ENCODE results near the gene NOTCH2. TPM values are rescaled to one million over a fixed set of nuclear protein-coding genes. Genes with fewer than 3 reads are reported as not detected.
"Not testable (repeated sequence)": the region's sequence is repeated elsewhere in the genome, so short reads cannot be mapped to it uniquely, and the experiment has no call there.

Gene NOTCH2
- total RNA-seq, 1 donor, result 119 TPM

GRCh38 chr1:120069920-120070214, 405 bp upstream of the NOTCH2 start:
- DNase-seq (ENCODE audit: low read depth in 2 of 3, low spot score in 2 of 3), result not testable (repeated sequence)

DNA sequence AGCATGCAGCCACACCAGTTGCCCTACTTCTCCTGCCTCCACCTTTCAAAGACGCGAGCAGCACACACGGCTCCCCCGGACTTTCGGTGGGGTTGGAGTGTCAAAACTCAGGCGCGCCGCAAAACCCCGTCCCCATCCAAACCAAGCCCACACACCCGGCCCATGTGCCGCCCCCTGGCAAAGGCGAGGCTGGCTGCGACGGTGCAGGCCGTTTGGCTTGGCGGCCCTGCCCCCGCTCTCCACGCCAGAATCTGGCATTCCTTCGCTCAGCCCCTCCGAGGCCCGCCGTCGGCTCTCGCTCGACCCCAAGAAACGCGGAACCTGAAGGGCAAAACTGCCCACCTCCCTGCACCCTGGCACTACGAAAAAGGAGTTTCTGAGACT, 787 bp downstream of the NOTCH2 start:
- not testable (repeated sequence) for DNase-seq (ENCODE audit: low read depth in 2 of 3, low spot score in 2 of 3)

GRCh38 chr1:120048208-120048607, 21.3 kb downstream of the NOTCH2 start:
- not testable (repeated sequence) for DNase-seq (ENCODE audit: low read depth in 2 of 3, low spot score in 2 of 3)

- DNase-seq (ENCODE audit: low read depth in 2 of 3, low spot score in 2 of 3), result not testable (repeated sequence)
Measured at GRCh38 chr1:120041771-120042170, 27.7 kb downstream of the NOTCH2 start.

- not testable (repeated sequence) for DNase-seq (ENCODE audit: low read depth in 2 of 3, low spot score in 2 of 3)
Measured at GRCh38 chr1:120032253-120032652, 37.2 kb downstream of the NOTCH2 start.

DNA sequence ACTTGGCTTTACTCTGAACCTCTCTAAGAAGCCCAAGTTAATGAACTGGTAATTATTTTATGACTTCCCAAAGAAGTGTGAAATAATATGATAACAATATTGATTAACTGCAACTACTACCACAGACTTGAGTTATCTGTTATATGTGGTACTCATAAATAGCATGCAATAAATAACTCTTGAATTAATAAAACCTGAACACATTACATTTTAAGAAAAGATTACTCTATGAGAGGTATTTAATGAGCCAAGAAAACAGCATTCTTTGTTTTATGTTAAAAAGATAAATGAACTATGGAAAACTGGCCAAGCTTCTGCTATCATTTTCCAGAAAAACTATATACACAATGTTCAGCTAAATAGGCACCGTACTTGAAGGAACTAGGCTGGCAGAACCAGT, 45.7 kb downstream of the NOTCH2 start:
- DNase-seq (ENCODE audit: low read depth in 2 of 3, low spot score in 2 of 3), result not testable (repeated sequence)

- DNase-seq (ENCODE audit: low read depth in 2 of 3, low spot score in 2 of 3), result not testable (repeated sequence)
Measured at GRCh38 chr1:120014978-120015377, 54.5 kb downstream of the NOTCH2 start.

DNA sequence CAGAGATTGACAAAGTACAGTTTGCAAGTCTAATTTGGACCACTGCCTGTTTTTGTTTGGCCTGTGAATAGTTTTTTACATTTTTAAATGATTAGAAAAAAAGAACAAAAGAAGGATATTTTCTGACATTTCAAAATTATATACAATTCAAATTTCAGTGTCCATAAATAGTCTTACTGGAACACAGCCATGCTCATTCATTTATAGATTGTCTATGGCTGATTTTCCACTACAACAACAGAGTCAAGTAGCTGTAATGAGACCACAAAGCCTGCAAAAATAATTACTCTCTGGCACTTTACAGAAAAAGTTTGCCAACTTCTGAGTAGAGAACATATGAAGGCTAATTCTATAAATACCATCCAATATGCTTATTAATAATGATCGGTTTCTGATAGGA, 61.1 kb downstream of the NOTCH2 start:
- not testable (repeated sequence) for DNase-seq (ENCODE audit: low read depth in 2 of 3, low spot score in 2 of 3)

- DNase-seq (ENCODE audit: low read depth in 2 of 3, low spot score in 2 of 3), result not testable (repeated sequence)
Measured at GRCh38 chr1:120007850-120008249, 61.6 kb downstream of the NOTCH2 start.

GRCh38 chr1:120001035-120001434, 68.4 kb downstream of the NOTCH2 start:
- DNase-seq (ENCODE audit: low read depth in 2 of 3, low spot score in 2 of 3), result not testable (repeated sequence)

DNA sequence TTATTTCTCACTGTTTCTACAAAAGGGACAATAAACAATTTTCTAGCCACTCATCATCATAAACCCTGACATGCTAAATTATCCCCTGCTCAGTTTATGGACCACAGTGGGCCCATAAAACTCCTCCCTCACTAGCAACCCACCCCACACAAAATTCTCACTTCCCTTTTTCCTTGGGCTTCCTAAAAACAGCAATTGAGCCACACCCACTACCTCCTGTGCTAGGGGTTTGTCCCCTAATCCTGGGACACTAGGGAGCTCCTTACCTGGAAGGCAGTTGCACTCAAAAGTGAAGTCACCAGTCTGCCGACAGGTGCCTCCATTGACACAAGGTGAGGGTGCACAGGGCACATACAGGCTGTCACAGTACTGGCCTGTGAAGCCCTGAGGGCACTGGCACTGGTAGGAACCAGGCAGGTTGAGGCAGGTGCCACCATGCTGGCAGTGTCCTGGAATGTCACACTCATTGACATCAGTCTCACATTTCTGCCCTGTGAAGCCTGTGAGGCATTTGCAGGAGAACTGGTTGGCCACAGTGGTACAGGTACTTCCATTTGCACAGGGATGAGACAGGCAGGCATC, 72.6 kb downstream of the NOTCH2 start:
- DNase-seq (ENCODE audit: low read depth in 2 of 3, low spot score in 2 of 3), result not testable (repeated sequence)

- DNase-seq (ENCODE audit: low read depth in 2 of 3, low spot score in 2 of 3), result not testable (repeated sequence)
Measured at GRCh38 chr1:119995975-119996374, 73.5 kb downstream of the NOTCH2 start.

DNA sequence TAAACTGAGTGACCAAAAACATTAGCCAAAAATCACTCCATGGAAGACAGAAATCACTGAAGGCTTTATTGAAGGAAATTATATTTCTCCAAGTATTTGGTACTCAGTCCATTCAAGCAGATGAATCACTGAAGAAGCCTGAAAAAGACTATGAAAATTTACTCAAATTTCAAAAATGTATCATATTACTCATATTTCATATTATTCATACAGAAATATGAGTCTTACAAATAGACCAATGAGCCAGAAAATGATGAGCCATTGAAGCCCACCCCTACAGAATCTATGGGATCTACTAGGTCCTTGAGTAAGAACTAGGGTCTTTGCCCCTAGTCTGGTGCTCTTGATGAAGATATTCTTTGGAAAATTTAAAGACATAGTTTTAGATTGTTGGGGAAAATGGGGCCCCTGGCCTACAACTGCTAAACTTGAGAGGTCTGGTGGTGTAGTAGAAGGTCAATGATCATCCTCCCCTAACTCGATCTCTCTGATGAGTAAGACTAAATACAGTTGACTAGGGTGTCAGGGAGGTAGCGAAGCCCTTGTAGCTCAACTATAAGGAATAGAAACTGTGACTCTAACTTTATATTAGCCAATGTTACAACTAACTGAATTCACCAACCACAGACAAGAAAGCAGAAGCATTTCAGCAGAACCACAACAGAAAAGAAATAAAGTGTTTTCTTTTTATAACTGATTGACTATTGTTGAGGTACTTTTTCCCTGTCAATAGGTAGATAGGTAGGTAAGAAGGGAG, 81.0 kb downstream of the NOTCH2 start:
- DNase-seq (ENCODE audit: low read depth in 2 of 3, low spot score in 2 of 3), result no peak

GRCh38 chr1:119987686-119988085, 81.8 kb downstream of the NOTCH2 start:
- DNase-seq (ENCODE audit: low read depth in 2 of 3, low spot score in 2 of 3), result peak in 1 of 3 donors; percentile 55

- DNase-seq (ENCODE audit: low read depth in 2 of 3, low spot score in 2 of 3), result no peak
Measured at GRCh38 chr1:119987112-119987511, 82.3 kb downstream of the NOTCH2 start.

GRCh38 chr1:119986007-119986497, 83.4 kb downstream of the NOTCH2 start:
- DNase-seq (ENCODE audit: low read depth in 2 of 3, low spot score in 2 of 3), result no peak

- DNase-seq (ENCODE audit: low read depth in 2 of 3, low spot score in 2 of 3), result no peak
Measured at GRCh38 chr1:119984771-119985170, 84.7 kb downstream of the NOTCH2 start.

GRCh38 chr1:119981986-119982815, 87.3 kb downstream of the NOTCH2 start:
- DNase-seq (ENCODE audit: low read depth in 2 of 3, low spot score in 2 of 3), result no peak

- DNase-seq (ENCODE audit: low read depth in 2 of 3, low spot score in 2 of 3), result no peak
Measured at GRCh38 chr1:119981496-119981895, 88.0 kb downstream of the NOTCH2 start.

DNA sequence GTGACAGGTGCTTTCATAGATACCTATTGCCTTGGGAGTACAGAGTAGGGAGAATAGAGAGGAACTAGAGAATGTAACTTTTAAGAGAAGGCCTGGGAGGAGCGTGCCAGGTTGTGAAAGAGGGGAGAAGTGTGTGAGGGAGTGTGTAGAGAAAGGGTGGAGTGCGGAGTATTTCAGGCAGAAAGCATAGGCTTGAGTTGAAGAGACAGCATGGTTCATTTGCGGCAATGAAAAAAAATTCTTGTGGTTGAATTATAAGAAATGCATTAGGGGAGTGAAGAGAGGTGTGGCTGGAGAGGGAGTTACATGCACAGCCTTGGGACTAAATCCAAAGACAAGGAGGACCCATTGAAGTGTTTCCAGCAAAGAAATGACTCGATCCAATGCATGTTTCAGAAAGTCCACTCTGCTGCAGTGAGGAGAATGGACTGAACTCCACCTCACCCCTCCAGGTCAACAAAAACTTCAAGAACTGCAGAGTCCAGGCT, 91.4 kb downstream of the NOTCH2 start:
- no peak for DNase-seq (ENCODE audit: low read depth in 2 of 3, low spot score in 2 of 3)

GRCh38 chr1:119977113-119977736, 92.2 kb downstream of the NOTCH2 start:
- not testable (repeated sequence) for DNase-seq (ENCODE audit: low read depth in 2 of 3, low spot score in 2 of 3)

Measured in hematopoietic multipotent progenitor cell (in vitro differentiated cells).